H7 (cell line): ENCODE data around the gene UMPS. TPM values are rescaled to one million over a fixed set of nuclear protein-coding genes. Genes with fewer than 3 reads are reported as not detected.
"Not testable (repeated sequence)": the region's sequence is repeated elsewhere in the genome, so short reads cannot be mapped to it uniquely, and the experiment has no call there.

ENCODE experiments used
- DNase-seq: peaks from one replicate; pipeline ENCODE4 v3.0.0; 2012
- H3K27me3 ChIP-seq: 2 replicates; pipeline ENCODE4 v1.6.0; 2011; ENCODE audit warnings: mild to moderate bottlenecking, low read length; ENCODE audit not compliant: control insufficient read depth, insufficient read depth
- H3K36me3 ChIP-seq: replicated peaks from 2 replicates; pipeline ENCODE4 v1.5.1; 2011; ENCODE audit warnings: low read length; ENCODE audit not compliant: control insufficient read depth, insufficient read depth
- H3K4me3 ChIP-seq: 2 replicates; pipeline ENCODE4 v1.5.1; 2011; ENCODE audit warnings: low read depth, mild to moderate bottlenecking, control low read depth, low read length, moderate library complexity; ENCODE audit not compliant: insufficient read depth
- total RNA-seq: library from RNA; depleted of rRNA; stranded (reverse); fragments of >200 nt; shearing (Covaris generic); gene quantifications from 2 replicates; pipeline ENCODE4 v1.2.3, GENCODE V29; 2014; rRNA removed

UMPS gene
- total RNA-seq, 1 experiment from 2014 or later: 48.1 TPM

GRCh38 chr3:124786511-124787241 is 56.4 kb downstream of the UMPS start:
- H3K36me3 ChIP-seq: peaks cover 21% of the 10 kb centered on the region
- H3K27me3 ChIP-seq: no peaks in the 10 kb centered on the region
- no peak overlapping the region for H3K4me3 ChIP-seq
- DNase-seq: no peak

- no peak for DNase-seq
- Histone ChIP-seq H3K36me3 (peaks cover 28% of the 10 kb centered on the region), H3K4me3 (no peak overlapping the region), H3K27me3 (no peaks in the 10 kb centered on the region)
Observed at GRCh38 chr3:124787476-124788195, 57.4 kb downstream of the UMPS start.

GRCh38 chr3:124788254-124788745 is 58.0 kb downstream of the UMPS start:
- H3K4me3 ChIP-seq: no peak overlapping the region
- H3K27me3 ChIP-seq: no peaks in the 10 kb centered on the region
- no peak for DNase-seq
- H3K36me3 ChIP-seq: peaks cover 31% of the 10 kb centered on the region

GRCh38 chr3:124789103-124789502 is 58.9 kb downstream of the UMPS start:
- peaks cover 39% of the 10 kb centered on the region for H3K36me3 ChIP-seq
- H3K4me3 ChIP-seq, H3K27me3 ChIP-seq, DNase-seq: not testable (repeated sequence)

GRCh38 chr3:124791142-124791541 is 60.9 kb downstream of the UMPS start:
- H3K4me3 ChIP-seq: no peak overlapping the region

GRCh38 chr3:124791639-124792151 is 61.4 kb downstream of the UMPS start:
- DNase-seq: no peak
- Histone ChIP-seq H3K27me3 (no peaks in the 10 kb centered on the region), H3K4me3 (no peak overlapping the region), H3K36me3 (peaks cover 42% of the 10 kb centered on the region)

More at GRCh38 chr3:124791142-124791541, 60.9 kb downstream of the UMPS start:
- no peak for DNase-seq
- peaks cover 39% of the 10 kb centered on the region for H3K36me3 ChIP-seq
- H3K27me3 ChIP-seq: no peaks in the 10 kb centered on the region

GRCh38 chr3:124792341-124793040 is 62.2 kb downstream of the UMPS start:
- Histone ChIP-seq H3K27me3 (no peaks in the 10 kb centered on the region), H3K4me3 (no peak overlapping the region), H3K36me3 (peaks cover 44% of the 10 kb centered on the region)
- no peak for DNase-seq

GRCh38 chr3:124793054-124793739 is 62.9 kb downstream of the UMPS start:
- Histone ChIP-seq H3K27me3 (no peaks in the 10 kb centered on the region), H3K4me3 (no peak overlapping the region), H3K36me3 (peaks cover 45% of the 10 kb centered on the region)
- no peak for DNase-seq

- Histone ChIP-seq H3K4me3 (no peak overlapping the region), H3K27me3 (no peaks in the 10 kb centered on the region), H3K36me3 (peaks cover 48% of the 10 kb centered on the region)
- DNase-seq: no peak
Observed at GRCh38 chr3:124796477-124796876, 66.2 kb downstream of the UMPS start.

GRCh38 chr3:124797426-124797945 is 67.2 kb downstream of the UMPS start:
- no peak for DNase-seq
- no peak overlapping the region for H3K4me3 ChIP-seq
- peaks cover 46% of the 10 kb centered on the region for H3K36me3 ChIP-seq
- H3K27me3 ChIP-seq: no peaks in the 10 kb centered on the region

Other genes with a start within 250 kb of the UMPS start
- gene ITGB5, start 156.9 kb downstream of the UMPS start, total RNA-seq: 377 and 459 TPM in 2 replicates
- 0.04 TPM in 1 of 2 replicates, not detected in the other for gene MUC13, start 204.3 kb downstream of the UMPS start, total RNA-seq